Smooth muscle cell (in vitro differentiated cells): ENCODE measurements around the gene CFAP410. TPM values are rescaled to one million over a fixed set of nuclear protein-coding genes. Genes with fewer than 3 reads are reported as not detected.

ENCODE experiments used
- DNase-seq: peaks from one replicate; lab custom pipeline; 2025; ENCODE audit not compliant: unreplicated experiment; lab: John Stamatoyannopoulos, UW
- H2AFZ ChIP-seq: fragments of 200-600 bp; sonication (generic); 2 replicates; pipeline ENCODE4 v1.6.0; 2016; ENCODE audit warnings: antibody characterized with exemption, low read depth, mild to moderate bottlenecking
- H3F3A ChIP-seq: fragments of 200-600 bp; sonication (generic); 2 replicates; pipeline ENCODE4 v1.6.0; 2017; ENCODE audit warnings: antibody characterized with exemption, low read depth
- H3K27ac ChIP-seq: fragments of 200-600 bp; sonication (generic); 2 replicates; pipeline ENCODE4 v1.5.1; 2016; ENCODE audit warnings: low read depth, mild to moderate bottlenecking
- H3K27me3 ChIP-seq: fragments of 200-600 bp; sonication (generic); 2 replicates; pipeline ENCODE4 v1.6.1; 2016; ENCODE audit warnings: low read depth, mild to moderate bottlenecking
- H3K36me3 ChIP-seq: fragments of 200-600 bp; sonication (generic); 2 replicates; pipeline ENCODE4 v1.5.1; 2016; ENCODE audit warnings: low read depth
- H3K4me1 ChIP-seq: fragments of 200-600 bp; sonication (generic); 2 replicates; pipeline ENCODE4 v1.5.1; 2016; ENCODE audit warnings: low read depth
- H3K4me2 ChIP-seq: fragments of 200-600 bp; sonication (generic); 2 replicates; pipeline ENCODE4 v1.6.0; 2016; ENCODE audit warnings: mild to moderate bottlenecking
- H3K4me3 ChIP-seq: fragments of 200-600 bp; sonication (generic); 2 replicates; pipeline ENCODE4 v1.5.1; 2016; ENCODE audit warnings: mild to moderate bottlenecking
- H3K79me2 ChIP-seq: fragments of 200-600 bp; sonication (generic); 2 replicates; pipeline ENCODE4 v1.6.0; 2016; ENCODE audit warnings: low read depth, mild to moderate bottlenecking
- H3K9ac ChIP-seq: fragments of 200-600 bp; sonication (generic); 2 replicates; pipeline ENCODE4 v1.6.0; 2016; ENCODE audit warnings: low read depth
- H3K9me3 ChIP-seq: fragments of 200-600 bp; sonication (generic); replicated peaks from 2 replicates; pipeline ENCODE4 v1.5.1; 2016; ENCODE audit warnings: low read depth
- H4K20me1 ChIP-seq: fragments of 200-600 bp; sonication (generic); 2 replicates; pipeline ENCODE4 v1.6.0; 2016; ENCODE audit warnings: low read depth
- CTCF ChIP-seq: fragments of 200-600 bp; sonication (generic); IDR thresholded peaks from 2 replicates; pipeline ENCODE4 v1.5.1; 2017; ENCODE audit warnings: borderline replicate concordance, mild to moderate bottlenecking, antibody characterized with exemption; ENCODE audit not compliant: insufficient read depth, poor library complexity, severe bottlenecking
- whole genome bisulfite sequencing: methylation state at CpG from one replicate; pipeline ENCODE4 v1.1.7; 2016; ENCODE audit warnings: low lambda C conversion rate; 5-methylcytosine and 5-hydroxymethylcytosine counted together
- polyA plus RNA-seq: library from polyadenylated mRNA; unstranded; fragments of >200 nt; fragmentation: Nextera tagmentation; extraction: Ambion mirVana; gene quantifications from 2 replicates; pipeline ENCODE4 v1.2.1, GENCODE V29; 2016
- total RNA-seq: library from RNA; depleted of rRNA; stranded (reverse); fragments of >200 nt; gene quantifications from 2 replicates; pipeline ENCODE4 v1.2.3, GENCODE V29; 2014

The CFAP410 gene
- total and polyA plus RNA-seq, 2 experiments from 2014 or later = 6.5 to 21.7 TPM

- Histone ChIP-seq H4K20me1 (no peaks in the 10 kb centered on the region), H3K4me3 (no peak overlapping the region), H3K27me3 (no peaks in the 10 kb centered on the region), H3K27ac (no peak overlapping the region), H2AFZ (no peak overlapping the region), H3K9ac (no peak overlapping the region), H3K9me3 (no peaks in the 10 kb centered on the region), H3K36me3 (no peaks in the 10 kb centered on the region), H3K79me2 (no peaks in the 10 kb centered on the region), H3K4me2 (no peak overlapping the region), H3F3A (peaks cover 7% of the 10 kb centered on the region), H3K4me1 (no peaks in the 10 kb centered on the region)
- no peak for DNase-seq
- no peak for TF ChIP-seq CTCF
- 96% methylated on average over 16 of the region's 26 CpGs for WGBS
These were observed 4.7 kb downstream of the CFAP410 start for GRCh38 chr21:44334329-44335030.

- Histone ChIP-seq H2AFZ (no peak overlapping the region), H3K9ac (no peak overlapping the region), H3K4me1 (no peaks in the 10 kb centered on the region), H3K4me3 (no peak overlapping the region), H3F3A (peaks cover 6% of the 10 kb centered on the region), H3K36me3 (no peaks in the 10 kb centered on the region), H3K4me2 (no peak overlapping the region), H3K9me3 (no peaks in the 10 kb centered on the region), H4K20me1 (no peaks in the 10 kb centered on the region), H3K79me2 (no peaks in the 10 kb centered on the region), H3K27me3 (no peaks in the 10 kb centered on the region), H3K27ac (no peak overlapping the region)
- no peak for DNase-seq
- no peak for TF ChIP-seq CTCF
- whole genome bisulfite sequencing = 94% methylated on average over 45 of the region's 45 CpGs
These were observed 5.5 kb downstream of the CFAP410 start for GRCh38 chr21:44333509-44334328.

- H2AFZ ChIP-seq = no peak overlapping the region
- no peaks in the 10 kb centered on the region for H3K9me3 ChIP-seq
- no peak overlapping the region for H3K27ac ChIP-seq
- H3K4me1 ChIP-seq = no peaks in the 10 kb centered on the region
- H4K20me1 ChIP-seq = no peaks in the 10 kb centered on the region
- no peak overlapping the region for H3K4me2 ChIP-seq
- H3K27me3 ChIP-seq = no peaks in the 10 kb centered on the region
- WGBS = 98% methylated on average over 22 of the region's 22 CpGs
- no peak for TF ChIP-seq CTCF
- no peaks in the 10 kb centered on the region for H3K79me2 ChIP-seq
- no peaks in the 10 kb centered on the region for H3K36me3 ChIP-seq
- H3K9ac ChIP-seq = no peak overlapping the region
- no peak overlapping the region for H3K4me3 ChIP-seq
- DNase-seq = no peak
- peaks cover 2% of the 10 kb centered on the region for H3F3A ChIP-seq
These were observed 6.2 kb downstream of the CFAP410 start for GRCh38 chr21:44332965-44333364.
